ENCODE results near the gene GALNT1. TPM values are rescaled to one million over a fixed set of nuclear protein-coding genes. Genes with fewer than 3 reads are reported as not detected.
"Not testable (repeated sequence)": the region's sequence is repeated elsewhere in the genome, so short reads cannot be mapped to it uniquely, and the experiment has no call there.

Gene GALNT1
- total RNA-seq, 1 experiment from 2014 or later, result 77.9 TPM

- no peaks in the 10 kb centered on the region for H4K20me1 ChIP-seq (ENCODE audit: control insufficient read depth, insufficient read depth, insufficient read length)
- no peaks in the 10 kb centered on the region for H3K4me1 ChIP-seq (ENCODE audit: insufficient read depth, low read length)
- no peak for DNase-seq
- H3K9ac ChIP-seq (ENCODE audit: extremely low read depth, insufficient read length, low read length), result no peak overlapping the region
- no peaks in the 10 kb centered on the region for H3K79me1 ChIP-seq (ENCODE audit: insufficient read depth, low read depth, low read length, poor library complexity, severe bottlenecking)
- peaks cover 11% of the 10 kb centered on the region for H3K27me3 Mint-ChIP-seq (ENCODE audit: low read depth)
- no peak overlapping the region for H4K8ac ChIP-seq (replicated peaks; ENCODE audit: insufficient read length, low read depth, low read length)
- WGBS (ENCODE audit: extremely low coverage, insufficient read length, low lambda C conversion rate), result no CpG with 5 or more reads among the region's 2 CpGs
- no peak overlapping the region for H2BK15ac ChIP-seq (ENCODE audit: low read depth, low read length)
- H3K18ac ChIP-seq (ENCODE audit: insufficient read length, low read depth, low read length), result no peak overlapping the region
- TF ChIP-seq CTCF (conservative IDR thresholded peaks at IDR 0.05), result no peak
- H2BK12ac ChIP-seq (ENCODE audit: insufficient read length, low read depth, low read length), result no peak overlapping the region
- H3K27ac ChIP-seq (ENCODE audit: insufficient read length, low read depth, low read length), result no peak overlapping the region
- no peak overlapping the region for H2BK120ac ChIP-seq (ENCODE audit: low read depth, low read length, poor library complexity, severe bottlenecking)
- no peak overlapping the region for H3K14ac ChIP-seq (ENCODE audit: insufficient read depth, low read length)
- no peak overlapping the region for H3K56ac ChIP-seq (ENCODE audit: insufficient read length, low read depth, low read length)
- no peak overlapping the region for H4K91ac ChIP-seq (ENCODE audit: insufficient read length, low read depth, low read length)
- H2BK20ac ChIP-seq (ENCODE audit: low read depth, low read length, poor library complexity, severe bottlenecking), result no peak overlapping the region
- no peak overlapping the region for H2BK5ac ChIP-seq (ENCODE audit: insufficient read length, low read length)
- H3K9me3 ChIP-seq (ENCODE audit: control insufficient read depth, low read depth, low read length), result peaks cover 4% of the 10 kb centered on the region
- no peak overlapping the region for H3K23ac ChIP-seq (ENCODE audit: insufficient read length, low read depth, low read length)
- no peaks in the 10 kb centered on the region for H3K27me3 ChIP-seq (ENCODE audit: insufficient read depth, low read length)
- peaks cover 16% of the 10 kb centered on the region in 2 experiments for H3K9me3 Mint-ChIP-seq
- H2AFZ ChIP-seq (ENCODE audit: low read length), result no peak overlapping the region
- no peaks in the 10 kb centered on the region for H3K79me2 ChIP-seq (ENCODE audit: insufficient read depth, low read length)
- no peak overlapping the region for H3K4me2 ChIP-seq (ENCODE audit: insufficient read depth, insufficient read length, low read length)
- H3K4me3 Mint-ChIP-seq, result no peak overlapping the region
- no peak overlapping the region for H3K4ac ChIP-seq (ENCODE audit: low read depth, low read length)
- no peaks in the 10 kb centered on the region for H3K23me2 ChIP-seq (ENCODE audit: insufficient read length, low read depth, low read length, poor library complexity, severe bottlenecking)
- H3K36me3 Mint-ChIP-seq (ENCODE audit: insufficient read depth in 1 of 3, low read depth in 3 of 3), result peaks cover 2 to 15% (median 6%) of the 10 kb centered on the region in 3 experiments; a peak in 5 of 7 replicates
- H3K27ac Mint-ChIP-seq, result no peak overlapping the region
- no peak overlapping the region for H4K5ac ChIP-seq (ENCODE audit: insufficient read length, low read depth, low read length)
- no peak overlapping the region for H2AK5ac ChIP-seq (ENCODE audit: insufficient read length, low read length)
- no peak overlapping the region for H3T11ph ChIP-seq (ENCODE audit: low read length)
- no peaks in the 10 kb centered on the region for H3K4me1 Mint-ChIP-seq
These were observed 8.0 kb upstream of the GALNT1 start for GRCh38 chr18:35573531-35573930.

GRCh38 chr18:35576240-35576845 is 5.2 kb upstream of the GALNT1 start:
- WGBS (ENCODE audit: extremely low coverage, insufficient read length, low lambda C conversion rate), result no CpG with 5 or more reads among the region's 6 CpGs
- peaks cover 28% of the 10 kb centered on the region for H3K27me3 Mint-ChIP-seq (ENCODE audit: low read depth)
- not testable (repeated sequence) for H2BK12ac ChIP-seq (ENCODE audit: insufficient read length, low read depth, low read length); H3K4me1 Mint-ChIP-seq; H3K4ac ChIP-seq (ENCODE audit: low read depth, low read length); H3K4me2 ChIP-seq (ENCODE audit: insufficient read depth, insufficient read length, low read length); H2BK5ac ChIP-seq (ENCODE audit: insufficient read length, low read length); H4K5ac ChIP-seq (ENCODE audit: insufficient read length, low read depth, low read length); H3K27ac ChIP-seq (ENCODE audit: insufficient read length, low read depth, low read length); H3K79me1 ChIP-seq (ENCODE audit: insufficient read depth, low read depth, low read length, poor library complexity, severe bottlenecking); H2BK15ac ChIP-seq (ENCODE audit: low read depth, low read length); H2BK20ac ChIP-seq (ENCODE audit: low read depth, low read length, poor library complexity, severe bottlenecking); H3K79me2 ChIP-seq (ENCODE audit: insufficient read depth, low read length); H3K4me1 ChIP-seq (ENCODE audit: insufficient read depth, low read length); H3K14ac ChIP-seq (ENCODE audit: insufficient read depth, low read length); H3K9ac ChIP-seq (ENCODE audit: extremely low read depth, insufficient read length, low read length); H3K27ac Mint-ChIP-seq; H4K8ac ChIP-seq (replicated peaks; ENCODE audit: insufficient read length, low read depth, low read length); H2AK5ac ChIP-seq (ENCODE audit: insufficient read length, low read length); H2AFZ ChIP-seq (ENCODE audit: low read length); H3T11ph ChIP-seq (ENCODE audit: low read length); DNase-seq; H3K23ac ChIP-seq (ENCODE audit: insufficient read length, low read depth, low read length); H3K23me2 ChIP-seq (ENCODE audit: insufficient read length, low read depth, low read length, poor library complexity, severe bottlenecking); H3K27me3 ChIP-seq (ENCODE audit: insufficient read depth, low read length); H3K9me3 ChIP-seq (ENCODE audit: control insufficient read depth, low read depth, low read length); H3K56ac ChIP-seq (ENCODE audit: insufficient read length, low read depth, low read length); H2BK120ac ChIP-seq (ENCODE audit: low read depth, low read length, poor library complexity, severe bottlenecking); H4K91ac ChIP-seq (ENCODE audit: insufficient read length, low read depth, low read length); H4K20me1 ChIP-seq (ENCODE audit: control insufficient read depth, insufficient read depth, insufficient read length); H3K18ac ChIP-seq (ENCODE audit: insufficient read length, low read depth, low read length); H3K4me3 Mint-ChIP-seq
- H3K36me3 Mint-ChIP-seq (ENCODE audit: insufficient read depth in 1 of 3, low read depth in 3 of 3), result peaks cover 2 to 15% (median 6%) of the 10 kb centered on the region in 3 experiments; a peak in 5 of 7 replicates
- H3K9me3 Mint-ChIP-seq, result peaks cover 16% of the 10 kb centered on the region in 2 experiments
